ENCODE measurements around the gene KRTAP5-7. TPM values are rescaled to one million over a fixed set of nuclear protein-coding genes. Genes with fewer than 3 reads are reported as not detected.

KRTAP5-7 gene
- total RNA-seq, 1 experiment from 2014 or later = not detected

DNA sequence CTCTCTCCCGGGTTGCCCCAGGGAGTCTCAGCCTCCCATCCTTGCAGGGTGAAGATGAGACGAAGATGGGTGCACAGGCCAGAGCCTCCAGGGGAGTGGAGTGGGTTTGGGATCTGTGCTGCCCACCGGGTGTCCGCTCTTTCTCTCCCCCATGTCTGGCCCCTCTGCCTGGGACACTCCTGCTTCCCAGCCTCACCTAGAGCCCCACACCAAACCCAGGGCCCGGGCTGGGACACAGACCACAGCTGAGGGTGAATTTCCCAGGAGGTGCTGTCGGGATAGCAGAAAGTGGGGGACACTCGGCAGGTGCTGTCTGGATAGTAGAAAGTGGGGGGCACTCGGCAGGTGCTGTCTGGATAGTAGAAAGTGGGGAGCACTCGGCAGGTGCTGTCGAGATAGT is 25.0 kb upstream of the KRTAP5-7 start:
- Histone ChIP-seq H3K27ac (no peak overlapping the region), H3K4me3 (no peak overlapping the region), H3K9me3 (replicated peaks) (no peaks in the 10 kb centered on the region), H3K27me3 (replicated peaks) (no peaks in the 10 kb centered on the region), H3K36me3 (no peaks in the 10 kb centered on the region; the same call in 1 of the 2 replicates), H3K4me1 (replicated peaks) (no peaks in the 10 kb centered on the region)
- DNase-seq (ENCODE audit: low read depth in 1 of 2, low spot score in 2 of 2) = no peak

DNA sequence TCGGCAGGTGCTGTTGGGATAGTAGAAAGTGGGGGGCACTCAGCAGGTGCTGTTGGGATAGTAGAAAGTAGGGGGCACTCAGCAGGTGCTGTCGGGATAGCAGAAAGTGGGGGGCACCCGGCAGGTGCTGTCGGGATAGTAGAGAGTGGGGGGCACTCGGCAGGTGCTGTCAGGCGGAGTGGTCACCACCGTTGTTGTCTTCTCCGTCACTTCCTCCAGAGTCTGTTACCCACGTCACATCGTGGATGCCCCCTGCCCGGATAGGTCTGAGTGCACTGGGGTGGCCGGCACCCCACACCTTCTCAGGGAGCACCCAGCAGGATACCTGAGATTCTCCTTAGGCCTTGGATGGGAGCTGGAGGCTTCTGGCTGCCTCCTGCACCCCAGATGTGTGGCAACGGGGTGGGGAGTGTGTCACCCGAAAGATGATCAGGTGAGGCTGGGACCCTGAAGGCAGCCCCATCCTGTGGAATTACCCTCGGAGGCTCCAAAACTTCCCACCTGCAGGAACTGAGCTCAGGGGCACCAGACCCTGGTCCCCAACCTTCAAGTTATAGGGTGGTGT is 24.1 kb upstream of the KRTAP5-7 start:
- DNase-seq (ENCODE audit: low read depth in 1 of 2, low spot score in 2 of 2) = no peak
- no peak overlapping the region for H3K27ac ChIP-seq
- no peaks in the 10 kb centered on the region for H3K9me3 ChIP-seq (replicated peaks)
- no peaks in the 10 kb centered on the region; the same call in 1 of the 2 replicates for H3K36me3 ChIP-seq
- H3K4me1 ChIP-seq (replicated peaks) = no peaks in the 10 kb centered on the region
- no peaks in the 10 kb centered on the region for H3K27me3 ChIP-seq (replicated peaks)
- H3K4me3 ChIP-seq = no peak overlapping the region

GRCh38 chr11:71504531-71504930 is 22.5 kb upstream of the KRTAP5-7 start:
- Histone ChIP-seq H3K27ac (no peak overlapping the region), H3K4me1 (replicated peaks) (no peaks in the 10 kb centered on the region), H3K9me3 (replicated peaks) (no peaks in the 10 kb centered on the region), H3K36me3 (no peaks in the 10 kb centered on the region), H3K4me3 (no peak overlapping the region), H3K27me3 (replicated peaks) (no peaks in the 10 kb centered on the region)
- no peak for DNase-seq (ENCODE audit: low read depth in 1 of 2, low spot score in 2 of 2)

DNA sequence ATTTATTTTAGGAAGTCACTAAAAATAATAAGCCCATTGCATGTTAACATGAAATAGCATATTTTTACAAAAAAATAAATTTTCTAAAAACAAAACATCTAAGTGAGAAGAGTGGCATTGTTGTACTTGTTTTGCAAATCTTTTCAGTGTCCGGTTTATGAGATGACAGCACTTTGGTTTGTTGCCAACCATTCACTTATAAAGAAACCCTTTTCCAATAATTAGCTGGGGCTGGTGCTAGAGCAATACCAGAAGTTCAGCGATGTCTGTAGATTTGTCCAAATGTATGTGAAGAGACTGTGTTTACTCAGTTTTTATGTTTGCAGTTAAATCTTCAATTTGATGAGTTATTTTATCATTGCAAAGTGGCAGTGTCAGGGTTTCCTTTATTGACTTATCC is 22.1 kb upstream of the KRTAP5-7 start:
- Histone ChIP-seq H3K9me3 (replicated peaks) (no peaks in the 10 kb centered on the region), H3K27ac (no peak overlapping the region), H3K4me3 (no peak overlapping the region), H3K36me3 (no peaks in the 10 kb centered on the region), H3K27me3 (replicated peaks) (no peaks in the 10 kb centered on the region), H3K4me1 (replicated peaks) (no peaks in the 10 kb centered on the region)
- no peak for DNase-seq (ENCODE audit: low read depth in 1 of 2, low spot score in 2 of 2)

- Histone ChIP-seq H3K27ac (no peak overlapping the region), H3K27me3 (replicated peaks) (no peaks in the 10 kb centered on the region), H3K4me1 (replicated peaks) (no peaks in the 10 kb centered on the region), H3K36me3 (no peaks in the 10 kb centered on the region), H3K9me3 (replicated peaks) (no peaks in the 10 kb centered on the region), H3K4me3 (no peak overlapping the region)
- no peak for DNase-seq (ENCODE audit: low read depth in 1 of 2, low spot score in 2 of 2)
Measured at GRCh38 chr11:71505781-71506180, 21.3 kb upstream of the KRTAP5-7 start.

DNA sequence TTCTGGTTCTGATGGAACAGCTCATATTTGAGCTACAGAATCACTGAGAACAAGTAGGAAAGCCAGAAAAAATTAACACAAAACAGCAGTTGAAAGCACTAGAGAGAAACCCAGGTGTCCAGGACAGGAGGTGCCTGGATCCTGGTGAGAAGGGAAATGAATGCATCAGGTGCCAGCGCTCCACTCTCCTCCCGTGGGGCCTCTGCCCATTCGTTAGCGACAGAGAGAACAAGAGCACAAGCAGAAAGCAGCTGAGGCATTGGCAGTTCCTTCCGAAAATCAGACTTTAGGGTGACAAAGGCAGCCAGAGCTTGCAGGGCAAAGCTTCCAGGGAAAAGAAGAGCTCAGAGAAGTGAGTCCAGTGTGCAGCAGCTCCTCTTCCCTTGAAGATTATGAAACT is 20.0 kb upstream of the KRTAP5-7 start:
- Histone ChIP-seq H3K27me3 (replicated peaks) (no peaks in the 10 kb centered on the region), H3K36me3 (no peaks in the 10 kb centered on the region), H3K27ac (no peak overlapping the region), H3K4me3 (no peak overlapping the region), H3K9me3 (replicated peaks) (no peaks in the 10 kb centered on the region), H3K4me1 (replicated peaks) (no peaks in the 10 kb centered on the region)
- DNase-seq (ENCODE audit: low read depth in 1 of 2, low spot score in 2 of 2) = no peak

DNA sequence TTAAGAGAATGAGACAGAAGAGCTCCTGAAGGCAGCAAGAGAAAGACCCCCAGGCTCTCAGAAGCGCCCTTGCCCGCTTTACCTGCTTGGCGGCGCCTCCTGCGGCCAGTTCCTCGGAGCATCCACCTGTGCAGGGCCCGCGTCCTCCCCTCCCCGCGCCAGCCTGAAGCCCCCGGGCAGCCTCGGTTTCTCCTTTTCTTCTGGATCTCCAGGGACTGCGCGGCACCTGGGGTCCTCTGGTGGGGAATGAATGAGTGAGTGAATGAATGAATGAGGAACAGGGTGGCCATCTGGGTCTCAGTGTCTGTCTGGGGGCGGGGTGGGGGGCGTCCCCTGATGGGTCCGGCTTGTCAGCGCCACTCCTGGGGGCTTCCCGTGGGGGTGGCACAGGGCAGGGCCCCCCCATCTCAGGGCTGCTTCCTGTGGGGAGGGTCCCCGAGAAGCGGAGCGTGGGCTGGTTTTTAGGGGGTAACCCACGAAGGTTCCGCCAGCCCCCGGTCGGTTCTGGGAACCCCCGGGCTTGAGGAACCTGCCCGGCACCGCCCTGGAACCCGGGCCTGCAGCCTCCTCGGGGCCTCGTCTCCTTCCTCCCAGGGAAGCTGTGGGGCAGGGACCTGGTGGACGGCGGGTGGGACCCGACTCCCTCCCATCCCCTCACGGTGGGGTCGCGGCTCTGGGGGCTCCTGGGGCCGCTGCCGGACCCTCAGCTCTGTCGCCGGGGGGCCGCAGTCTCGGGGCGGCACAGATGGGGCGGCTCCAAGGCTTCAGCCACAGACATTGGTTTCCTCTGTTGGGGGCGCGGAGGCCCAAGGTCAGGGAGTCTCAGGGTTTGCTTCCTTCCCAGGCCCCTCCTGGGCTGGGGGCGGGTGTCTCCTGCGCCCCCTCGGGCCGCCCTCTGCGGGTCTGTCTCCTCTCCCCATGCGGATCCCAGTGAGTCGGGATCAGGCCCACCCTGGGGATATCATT is 8.3 kb upstream of the KRTAP5-7 start:
- Histone ChIP-seq H3K27ac (no peak overlapping the region), H3K4me1 (replicated peaks) (no peaks in the 10 kb centered on the region), H3K4me3 (no peak overlapping the region), H3K27me3 (replicated peaks) (no peaks in the 10 kb centered on the region), H3K9me3 (replicated peaks) (no peaks in the 10 kb centered on the region), H3K36me3 (no peaks in the 10 kb centered on the region)
- no peak for DNase-seq (ENCODE audit: low read depth in 1 of 2, low spot score in 2 of 2)

DNA sequence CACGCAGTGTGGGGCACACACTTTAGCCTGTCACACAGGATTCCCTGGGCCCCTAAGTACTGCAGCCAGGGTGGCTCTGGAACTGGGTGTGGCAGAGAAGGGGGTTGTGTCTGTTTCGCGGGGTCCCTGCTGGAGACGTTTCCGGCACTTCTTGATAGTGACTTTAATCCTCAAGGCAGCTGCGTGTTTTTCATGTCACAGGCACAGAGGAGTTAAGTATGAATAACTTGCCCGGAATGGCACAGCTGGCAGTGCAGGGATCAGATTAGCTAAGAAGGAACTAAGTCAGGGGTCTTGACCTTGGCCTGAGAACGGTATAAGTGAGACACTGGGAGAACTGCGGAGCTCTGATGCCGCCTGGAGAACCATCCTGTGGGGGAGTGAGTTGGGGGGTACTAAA is 7.5 kb upstream of the KRTAP5-7 start:
- no peak for DNase-seq (ENCODE audit: low read depth in 1 of 2, low spot score in 2 of 2)
- no peaks in the 10 kb centered on the region for H3K4me1 ChIP-seq (replicated peaks)
- H3K36me3 ChIP-seq = no peaks in the 10 kb centered on the region
- no peak overlapping the region for H3K4me3 ChIP-seq
- H3K27me3 ChIP-seq (replicated peaks) = no peaks in the 10 kb centered on the region
- no peaks in the 10 kb centered on the region for H3K9me3 ChIP-seq (replicated peaks)
- no peak overlapping the region for H3K27ac ChIP-seq

- no peak for DNase-seq (ENCODE audit: low read depth in 1 of 2, low spot score in 2 of 2)
- no peak overlapping the region for H3K27ac ChIP-seq
- no peaks in the 10 kb centered on the region for H3K4me1 ChIP-seq (replicated peaks)
- H3K36me3 ChIP-seq = no peaks in the 10 kb centered on the region
- no peaks in the 10 kb centered on the region for H3K9me3 ChIP-seq (replicated peaks)
- H3K27me3 ChIP-seq (replicated peaks) = no peaks in the 10 kb centered on the region
- H3K4me3 ChIP-seq = no peak overlapping the region
Measured at GRCh38 chr11:71525188-71525937, 1.7 kb upstream of the KRTAP5-7 start.

DNA sequence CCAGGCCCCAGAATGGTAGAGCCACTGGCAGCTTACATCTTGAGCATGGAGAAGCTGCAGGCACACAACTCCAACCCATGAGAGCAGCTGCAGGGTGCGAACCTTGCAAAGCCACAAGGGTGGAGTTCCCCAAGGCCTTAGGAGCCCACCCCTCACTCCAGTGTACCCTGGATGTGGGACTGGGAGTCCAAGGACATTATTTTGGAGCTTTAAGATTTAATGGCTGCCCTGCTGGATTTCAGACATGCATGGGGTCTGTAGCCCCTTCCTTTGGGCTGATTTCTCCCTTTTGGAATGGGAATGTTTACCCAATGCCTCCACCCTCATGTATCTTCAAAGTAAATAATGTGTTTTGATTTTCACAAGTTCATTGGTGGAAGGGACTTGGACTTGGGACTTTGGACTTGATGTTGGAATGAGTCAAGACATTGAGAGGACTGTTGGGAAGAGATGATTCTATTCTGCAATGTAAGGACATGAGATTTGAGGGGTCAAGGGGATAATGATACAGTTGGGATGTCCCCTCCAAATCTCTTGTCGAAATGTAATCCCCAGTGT is 1.1 kb upstream of the KRTAP5-7 start:
- no peak overlapping the region for H3K4me3 ChIP-seq
- no peaks in the 10 kb centered on the region for H3K27me3 ChIP-seq (replicated peaks)
- no peaks in the 10 kb centered on the region for H3K36me3 ChIP-seq
- H3K4me1 ChIP-seq (replicated peaks) = no peaks in the 10 kb centered on the region
- DNase-seq (ENCODE audit: low read depth in 1 of 2, low spot score in 2 of 2) = no peak
- H3K27ac ChIP-seq = no peak overlapping the region
- H3K9me3 ChIP-seq (replicated peaks) = no peaks in the 10 kb centered on the region

DNA sequence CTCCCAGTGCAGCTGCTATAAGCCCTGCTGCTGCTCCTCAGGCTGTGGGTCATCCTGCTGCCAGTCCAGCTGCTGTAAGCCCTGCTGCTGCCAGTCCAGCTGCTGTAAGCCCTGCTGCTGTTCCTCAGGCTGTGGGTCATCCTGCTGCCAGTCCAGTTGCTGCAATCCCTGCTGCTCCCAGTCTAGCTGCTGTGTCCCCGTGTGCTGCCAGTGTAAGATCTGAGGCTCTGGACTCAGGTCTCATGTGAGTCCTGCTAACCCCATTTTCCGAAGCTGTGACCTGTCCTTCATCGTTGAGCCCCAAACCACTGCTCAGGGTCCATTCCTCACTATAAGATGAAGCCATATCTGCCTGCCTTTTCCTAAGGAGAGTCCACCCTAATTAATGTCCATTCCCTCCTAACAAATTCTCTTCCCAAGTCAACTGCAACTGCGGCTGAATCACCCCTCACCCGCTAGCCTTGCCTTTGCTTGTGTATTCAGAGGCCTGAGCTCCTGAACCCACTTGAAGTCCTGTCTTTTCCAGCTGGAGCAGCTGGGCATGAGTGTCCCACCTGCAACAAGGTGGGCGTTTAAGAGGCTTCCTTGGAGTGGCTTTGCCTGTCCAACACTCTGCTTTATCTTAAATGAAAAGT is 626 bp downstream of the KRTAP5-7 start:
- no peaks in the 10 kb centered on the region for H3K36me3 ChIP-seq
- no peak overlapping the region for H3K27ac ChIP-seq
- DNase-seq (ENCODE audit: low read depth in 1 of 2, low spot score in 2 of 2) = no peak
- H3K9me3 ChIP-seq (replicated peaks) = no peaks in the 10 kb centered on the region
- no peak overlapping the region for H3K4me3 ChIP-seq
- no peaks in the 10 kb centered on the region for H3K27me3 ChIP-seq (replicated peaks)
- no peaks in the 10 kb centered on the region for H3K4me1 ChIP-seq (replicated peaks)

DNA sequence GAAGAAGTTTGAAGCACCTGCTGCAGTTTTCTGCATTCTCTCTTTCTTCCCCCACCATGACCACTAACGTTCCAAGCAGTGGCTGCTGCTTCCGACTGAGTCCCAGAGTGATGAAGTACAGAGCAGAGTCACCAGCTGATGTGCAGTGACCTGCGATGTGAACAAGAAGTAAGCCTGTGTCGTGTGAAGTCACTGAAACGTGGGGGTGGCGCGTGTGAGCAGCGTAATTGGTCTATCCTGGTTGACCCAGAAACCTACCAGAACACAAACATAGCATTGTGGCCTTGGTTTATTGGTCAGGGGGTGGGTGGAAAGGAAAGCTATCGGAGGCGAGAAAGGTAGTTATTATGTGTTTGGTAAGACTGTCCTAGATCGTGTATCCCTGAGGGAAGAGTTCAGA is 3.5 kb downstream of the KRTAP5-7 start:
- Histone ChIP-seq H3K9me3 (replicated peaks) (no peaks in the 10 kb centered on the region), H3K4me1 (replicated peaks) (no peaks in the 10 kb centered on the region), H3K27ac (no peak overlapping the region), H3K27me3 (replicated peaks) (no peaks in the 10 kb centered on the region), H3K4me3 (no peak overlapping the region), H3K36me3 (no peaks in the 10 kb centered on the region)
- DNase-seq (ENCODE audit: low read depth in 1 of 2, low spot score in 2 of 2) = no peak

DNA sequence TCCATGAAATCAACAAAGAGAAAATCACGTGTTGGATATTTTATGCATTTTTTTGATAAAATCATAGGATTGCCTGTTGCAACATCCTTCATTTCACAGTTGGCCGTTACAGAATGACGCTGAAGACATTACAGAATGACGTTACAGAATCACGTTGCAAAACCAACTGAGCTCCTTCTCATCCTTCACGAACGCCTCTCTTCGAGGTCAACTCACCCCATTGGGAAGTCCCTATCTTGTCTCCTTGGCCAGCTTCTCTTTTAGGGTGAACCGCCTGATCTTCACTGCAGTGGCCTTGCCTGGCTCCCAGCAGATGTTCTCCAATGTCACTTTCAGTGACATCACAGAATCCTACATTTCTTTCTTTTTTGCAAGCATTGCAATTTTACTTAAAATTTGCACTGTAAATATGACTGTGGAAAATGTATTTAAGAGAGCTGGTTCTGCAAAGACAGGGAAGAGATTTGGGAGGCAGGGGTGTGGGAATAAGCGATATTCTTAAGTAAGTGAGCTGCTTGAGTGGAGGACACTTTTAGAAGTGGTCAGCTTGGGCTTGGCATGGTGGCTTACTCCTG is 5.1 kb downstream of the KRTAP5-7 start:
- Histone ChIP-seq H3K9me3 (replicated peaks) (no peaks in the 10 kb centered on the region), H3K4me3 (no peak overlapping the region), H3K4me1 (replicated peaks) (no peaks in the 10 kb centered on the region), H3K27me3 (replicated peaks) (no peaks in the 10 kb centered on the region), H3K27ac (no peak overlapping the region), H3K36me3 (no peaks in the 10 kb centered on the region)
- no peak for DNase-seq (ENCODE audit: low read depth in 1 of 2, low spot score in 2 of 2)

All from SJSA1 (cell line).